KBM-7 (cell line): Measurements from ENCODE around the gene PCDHA2.
"Not testable (repeated sequence)": the region's sequence is repeated elsewhere in the genome, so short reads cannot be mapped to it uniquely, and the experiment has no call there.

Source experiments
- DNase-seq: peaks from one replicate; pipeline ENCODE4 v3.0.0-alpha.2; 2015
- in situ Hi-C: fragments of 300-500 bp; cut with MboI; formaldehyde crosslinking; loops from 2 replicates; pipeline ENCODE4 v1.14.3; 2020; ENCODE audit warnings: low sequenced_read_pairs, low pct_unique_long_range_greater_than_20kb, mixed read lengths

The PCDHA2 gene

GRCh38 chr5:140808241-140808888 is 13.7 kb downstream of the PCDHA2 start:
- DNase-seq = not testable (repeated sequence)

GRCh38 chr5:140808889-140809291 is 14.2 kb downstream of the PCDHA2 start:
- no peak for DNase-seq
- in situ Hi-C loops = no loop called here

More at GRCh38 chr5:140808241-140808888, 13.7 kb downstream of the PCDHA2 start:
- in situ Hi-C loops = not testable (repeated sequence)

GRCh38 chr5:140821375-140822280 is 27.0 kb downstream of the PCDHA2 start, which contains the start of gene PCDHA5:
Gene PCDHA5 (plus strand): TSS chr5:140821613.
- peak; percentile 44 for DNase-seq
- in situ Hi-C loops = no loop called here

GRCh38 chr5:140822281-140822629 is 27.6 kb downstream of the PCDHA2 start:
- no peak for DNase-seq
- in situ Hi-C loops = no loop called here

- DNase-seq, in situ Hi-C loops: not testable (repeated sequence)
These were observed 28.3 kb downstream of the PCDHA2 start for GRCh38 chr5:140822969-140823368.

- DNase-seq = no peak
- in situ Hi-C loops = no loop called here
These were observed 28.8 kb downstream of the PCDHA2 start for GRCh38 chr5:140823475-140823874.

- no peak for DNase-seq
- in situ Hi-C loops = no loop called here
These were observed 33.2 kb downstream of the PCDHA2 start, which contains the start of gene PCDHA6 for GRCh38 chr5:140827704-140828361. Gene PCDHA6 (plus strand): TSS chr5:140827960. CDS start chr5:140828092, 132 bp downstream.

- no peak for DNase-seq
- in situ Hi-C loops = no loop called here
These were observed 33.7 kb downstream of the PCDHA2 start for GRCh38 chr5:140828362-140828737.

- DNase-seq, in situ Hi-C loops: not testable (repeated sequence)
These were observed 35.2 kb downstream of the PCDHA2 start for GRCh38 chr5:140829511-140830501.

GRCh38 chr5:140833993-140834392 is 39.3 kb downstream of the PCDHA2 start, which contains the start of gene PCDHA7:
Gene PCDHA7 (plus strand): TSS chr5:140834269. CDS start chr5:140834384, 115 bp downstream.
- no peak for DNase-seq
- in situ Hi-C loops = no loop called here

- DNase-seq, in situ Hi-C loops: not testable (repeated sequence)
These were observed 39.9 kb downstream of the PCDHA2 start for GRCh38 chr5:140834439-140835008.

- DNase-seq = no peak
- in situ Hi-C loops = no loop called here
These were observed 41.2 kb downstream of the PCDHA2 start for GRCh38 chr5:140835622-140836510.

GRCh38 chr5:140840978-140841962 is 46.6 kb downstream of the PCDHA2 start, which contains the start of gene PCDHA8:
Gene PCDHA8 (plus strand): TSS chr5:140841187. CDS start chr5:140841322, 135 bp downstream.
- peak; percentile 9 for DNase-seq
- in situ Hi-C loops = no loop called here

GRCh38 chr5:140842798-140843733 is 48.4 kb downstream of the PCDHA2 start:
- in situ Hi-C loops = no loop called here
- no peak for DNase-seq
